ENCODE measurements around the gene TSPAN4.

DNA sequence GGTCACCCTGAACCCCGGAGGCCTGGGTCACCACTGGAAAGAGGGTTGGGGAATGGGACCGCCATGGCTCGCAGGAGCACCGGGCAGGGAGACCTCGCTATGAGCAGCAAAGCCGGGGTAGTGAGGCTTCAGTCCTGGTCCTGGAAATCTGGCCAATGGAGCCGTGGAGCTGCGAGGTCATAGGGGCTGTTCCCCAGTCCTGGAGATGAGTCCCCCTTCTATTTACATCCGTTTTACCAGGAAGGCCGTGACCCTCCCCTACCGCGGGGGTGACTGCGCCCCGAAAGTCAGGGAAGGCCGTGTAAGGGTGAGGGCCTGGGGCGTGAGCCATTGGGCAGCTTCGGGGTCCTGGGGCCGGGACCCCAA is 38.1 kb upstream of the TSPAN4 start:
- TF ChIP-seq, protein P1, sequence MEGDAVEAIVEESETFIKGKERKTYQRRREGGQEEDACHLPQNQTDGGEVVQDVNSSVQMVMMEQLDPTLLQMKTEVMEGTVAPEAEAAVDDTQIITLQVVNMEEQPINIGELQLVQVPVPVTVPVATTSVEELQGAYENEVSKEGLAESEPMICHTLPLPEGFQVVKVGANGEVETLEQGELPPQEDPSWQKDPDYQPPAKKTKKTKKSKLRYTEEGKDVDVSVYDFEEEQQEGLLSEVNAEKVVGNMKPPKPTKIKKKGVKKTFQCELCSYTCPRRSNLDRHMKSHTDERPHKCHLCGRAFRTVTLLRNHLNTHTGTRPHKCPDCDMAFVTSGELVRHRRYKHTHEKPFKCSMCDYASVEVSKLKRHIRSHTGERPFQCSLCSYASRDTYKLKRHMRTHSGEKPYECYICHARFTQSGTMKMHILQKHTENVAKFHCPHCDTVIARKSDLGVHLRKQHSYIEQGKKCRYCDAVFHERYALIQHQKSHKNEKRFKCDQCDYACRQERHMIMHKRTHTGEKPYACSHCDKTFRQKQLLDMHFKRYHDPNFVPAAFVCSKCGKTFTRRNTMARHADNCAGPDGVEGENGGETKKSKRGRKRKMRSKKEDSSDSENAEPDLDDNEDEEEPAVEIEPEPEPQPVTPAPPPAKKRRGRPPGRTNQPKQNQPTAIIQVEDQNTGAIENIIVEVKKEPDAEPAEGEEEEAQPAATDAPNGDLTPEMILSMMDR (IDR thresholded peaks at IDR 0.05; ENCODE audit: borderline replicate concordance, extremely low read depth, low read length, poor library complexity, severe bottlenecking) = no peak
- TF ChIP-seq EZH2 (IDR thresholded peaks at IDR 0.05; ENCODE audit: borderline replicate concordance, low read depth, low read length, severe bottlenecking) = no peak

Measured in DND-41 (cell line).